GM18909 (cell line): ENCODE data around the gene C2orf81.
"Not testable (repeated sequence)": the region's sequence is repeated elsewhere in the genome, so short reads cannot be mapped to it uniquely, and the experiment has no call there.

ENCODE experiments used
- ATAC-seq: cut with Tn5 transposase; IDR thresholded peaks from one replicate; pipeline ENCODE4 v1.9.1; 2021; ENCODE audit warnings: mild to moderate bottlenecking; ENCODE audit not compliant: unreplicated experiment, poor library complexity

C2orf81 gene

DNA sequence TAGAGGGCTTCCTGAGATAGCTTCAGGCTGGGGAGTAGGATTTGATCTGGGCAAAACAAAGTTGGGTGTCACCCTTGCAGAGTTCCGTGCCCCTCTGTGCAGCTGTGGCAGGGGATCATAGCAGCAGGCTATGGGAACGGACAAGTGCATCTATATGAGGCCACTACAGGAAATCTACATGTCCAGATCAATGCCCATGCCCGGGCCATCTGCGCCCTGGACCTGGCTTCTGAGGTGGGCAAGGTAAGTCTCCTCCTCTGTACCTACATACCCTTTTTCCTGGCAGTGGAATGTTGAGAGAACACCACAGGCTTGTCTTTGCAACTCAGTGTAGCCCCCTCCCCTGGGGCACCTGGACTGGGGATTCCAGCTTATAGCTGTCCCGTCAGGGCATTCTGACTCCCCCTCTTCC is 3.6 kb upstream of the C2orf81 start:
- ATAC-seq = no peak

GRCh38 chr2:74424139-74424992 is 2.9 kb upstream of the C2orf81 start:
- ATAC-seq = no peak

DNA sequence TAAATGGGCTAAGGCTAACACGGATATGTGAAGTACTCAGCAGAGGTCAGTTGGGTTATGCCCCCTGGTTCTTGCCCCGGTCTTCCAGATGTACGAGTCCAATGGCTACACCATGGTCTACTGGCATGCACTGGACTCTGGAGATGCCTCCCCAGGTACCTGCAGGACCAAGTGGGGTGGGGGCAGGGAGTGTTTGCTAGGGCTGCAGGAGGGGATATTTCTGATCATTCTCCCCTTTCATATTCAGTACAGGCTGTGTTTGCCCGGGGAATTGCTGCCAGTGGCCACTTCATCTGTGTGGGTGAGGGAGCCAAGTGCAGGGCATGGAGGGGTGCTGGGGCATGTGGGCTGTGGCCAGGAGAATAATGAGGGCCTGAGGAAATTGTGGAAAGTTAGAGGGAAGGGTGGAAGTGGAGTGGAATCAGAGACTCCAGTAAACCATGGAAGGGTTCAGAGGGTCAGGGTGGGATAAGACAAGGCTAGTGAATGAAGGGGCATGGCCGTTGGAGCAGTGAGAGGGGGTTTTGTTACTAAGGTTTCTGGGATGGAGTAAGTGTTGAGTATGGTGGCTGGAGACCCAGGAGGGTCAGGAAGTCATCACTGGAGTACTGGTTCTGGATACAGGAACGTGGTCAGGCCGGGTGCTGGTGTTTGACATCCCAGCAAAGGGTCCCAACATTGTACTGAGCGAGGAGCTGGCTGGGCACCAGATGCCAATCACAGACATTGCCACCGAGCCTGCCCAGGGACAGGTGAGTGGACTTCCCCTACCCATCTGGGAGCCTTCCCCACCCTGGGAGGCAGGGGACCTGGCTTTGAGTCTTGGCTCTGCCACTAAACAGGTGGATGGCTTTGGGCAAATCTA is 2.0 kb upstream of the C2orf81 start:
- ATAC-seq = no peak

- ATAC-seq = not testable (repeated sequence)
Observed at GRCh38 chr2:74420443-74421103, 846 bp downstream of the C2orf81 start.

- ATAC-seq = no peak
Observed at GRCh38 chr2:74420006-74420405, 1.4 kb downstream of the C2orf81 start.

DNA sequence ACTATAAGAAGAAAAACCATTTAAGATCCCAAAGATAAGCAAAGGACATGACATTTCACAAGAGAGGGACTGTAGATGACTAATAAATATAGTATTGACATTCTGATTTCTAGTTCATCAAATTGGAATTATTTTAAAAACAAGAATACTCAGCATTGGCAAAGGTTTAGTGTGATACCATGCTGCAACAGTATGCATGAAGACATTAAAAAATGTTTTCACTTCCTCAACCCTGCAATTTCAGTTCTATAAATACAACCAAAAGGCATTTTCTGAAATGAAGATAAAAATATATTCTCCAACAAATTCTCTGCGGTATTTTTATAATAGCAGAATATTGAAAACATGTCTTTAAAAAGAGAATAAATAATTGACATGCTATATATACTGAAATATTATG is 2.1 kb downstream of the C2orf81 start:
- ATAC-seq = no peak

DNA sequence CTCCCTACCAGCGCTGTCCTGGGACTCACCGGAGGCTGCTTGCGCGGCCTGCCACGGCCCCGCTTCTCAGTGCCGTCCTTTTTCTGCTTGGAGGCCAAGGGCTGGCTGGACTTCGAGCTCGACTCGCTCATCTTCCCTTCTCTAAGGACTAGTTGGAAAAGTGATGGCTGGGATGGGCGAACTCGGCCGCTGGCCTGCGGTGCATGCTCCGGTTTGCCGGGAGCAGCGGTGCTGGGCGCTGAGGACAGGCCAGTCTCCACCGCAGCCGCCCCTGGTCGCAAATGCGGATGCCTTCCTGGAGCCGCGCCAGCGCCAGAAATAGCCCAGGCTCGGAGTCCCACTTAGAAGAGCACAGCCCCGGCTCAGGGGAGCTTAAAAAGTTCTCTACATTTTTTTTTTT is 3.1 kb downstream of the C2orf81 start:
- no peak for ATAC-seq

- no peak for ATAC-seq
Observed at GRCh38 chr2:74417763-74418162, 3.7 kb downstream of the C2orf81 start.

GRCh38 chr2:74417197-74417596 is 4.2 kb downstream of the C2orf81 start:
- ATAC-seq = no peak

DNA sequence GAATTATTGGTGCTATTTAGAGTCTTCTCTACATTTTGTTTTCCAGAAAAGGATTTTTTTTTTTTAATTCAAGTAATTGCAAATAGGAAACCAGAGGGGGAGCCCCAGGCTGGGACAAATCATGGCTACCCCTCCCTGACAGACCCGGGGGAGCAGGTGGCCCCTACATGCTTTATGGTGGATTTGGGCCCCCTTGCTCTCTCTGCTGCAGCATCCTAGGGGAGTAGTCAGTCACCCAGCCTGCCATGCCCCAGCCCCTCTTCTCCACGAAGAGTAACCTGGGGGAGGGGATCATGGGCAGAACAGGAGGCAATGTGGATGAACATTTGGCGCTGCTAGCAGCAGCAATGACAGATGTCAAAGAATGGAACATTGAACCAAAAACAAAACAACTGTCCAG is 4.6 kb downstream of the C2orf81 start:
- no peak for ATAC-seq

DNA sequence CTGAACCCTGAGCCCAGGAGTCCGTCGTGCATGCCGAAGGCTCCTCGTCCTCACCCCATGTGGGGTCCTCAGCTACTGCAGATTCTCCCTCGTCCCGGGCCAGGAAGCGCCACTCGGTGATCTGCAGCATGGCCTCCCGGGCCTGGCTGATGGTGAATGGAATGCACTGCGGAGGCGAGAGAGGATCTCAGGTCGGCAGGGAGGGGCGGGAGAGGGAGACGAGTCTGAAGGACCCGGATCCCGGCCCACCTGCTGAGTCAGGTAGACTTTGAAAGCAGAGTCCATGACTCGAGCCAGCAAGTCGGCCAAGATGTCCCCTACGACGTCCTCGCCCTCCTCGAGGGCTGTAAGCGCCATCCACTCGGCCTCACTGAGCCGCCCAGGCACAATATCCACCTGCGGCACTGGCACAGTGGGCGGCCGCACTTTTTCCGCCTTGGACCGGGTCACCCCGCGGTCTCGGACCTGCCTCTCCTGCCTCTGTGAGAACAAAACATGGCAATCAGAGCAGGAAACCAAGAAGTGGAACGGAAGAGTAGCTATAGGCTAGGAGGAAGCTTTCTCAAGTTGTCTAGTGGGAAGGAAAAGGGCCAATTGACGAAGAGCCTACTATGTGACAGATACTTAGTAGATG is 5.5 kb downstream of the C2orf81 start:
- ATAC-seq = no peak

- ATAC-seq = no peak
Observed at GRCh38 chr2:74414881-74415761, 6.3 kb downstream of the C2orf81 start.

- ATAC-seq = no peak
Observed at GRCh38 chr2:74414441-74414840, 7.0 kb downstream of the C2orf81 start.

GRCh38 chr2:74413001-74413698 is 8.3 kb downstream of the C2orf81 start:
- ATAC-seq = no peak

DNA sequence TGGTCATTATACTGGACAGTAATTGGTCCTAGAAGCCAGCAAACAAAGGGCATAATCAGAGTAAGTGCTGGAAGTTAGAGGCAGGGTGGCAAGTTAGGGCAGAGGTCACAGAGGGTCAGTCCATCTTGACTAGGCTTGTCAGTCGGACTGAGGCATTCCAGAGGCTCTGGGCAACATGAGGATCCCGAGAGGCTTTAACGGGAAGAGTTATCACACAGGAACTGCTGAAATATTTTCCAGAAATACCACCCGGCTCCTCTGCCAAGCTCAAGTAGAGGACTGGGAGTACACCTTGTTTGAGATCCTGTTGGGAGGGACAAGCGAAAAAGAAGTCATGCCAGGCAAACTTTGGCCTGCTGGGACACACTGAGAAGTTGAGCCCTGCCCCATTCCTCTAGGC is 13.7 kb downstream of the C2orf81 start:
- ATAC-seq = no peak

- ATAC-seq = peak; percentile 61
Observed at GRCh38 chr2:74406035-74406434, 15.4 kb downstream of the C2orf81 start.

- ATAC-seq = no peak
Observed at GRCh38 chr2:74401891-74402290, 19.5 kb downstream of the C2orf81 start.

GRCh38 chr2:74399785-74400184 is 21.6 kb downstream of the C2orf81 start:
- ATAC-seq = no peak

DNA sequence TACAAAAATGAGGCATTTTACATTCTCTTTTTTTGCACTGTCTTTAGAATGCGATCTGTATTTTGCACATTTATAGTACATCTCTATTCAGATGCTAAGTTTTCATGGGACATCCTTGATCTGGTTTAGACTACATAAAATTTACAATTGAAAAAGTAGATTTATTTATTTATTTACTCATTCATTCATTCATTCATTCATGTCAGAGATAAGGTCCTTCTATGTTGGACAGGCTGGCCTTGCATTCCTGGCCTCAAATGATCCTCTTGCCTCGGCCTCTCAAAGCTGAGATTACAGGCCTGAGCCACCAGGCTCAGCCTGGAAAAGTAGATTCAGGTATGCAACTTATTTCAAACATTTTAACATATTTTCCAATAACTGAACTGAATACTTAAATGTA is 25.3 kb downstream of the C2orf81 start:
- ATAC-seq = no peak
